Measurements from ENCODE around the gene PIGR. TPM values are rescaled to one million over a fixed set of nuclear protein-coding genes. Genes with fewer than 3 reads are reported as not detected.

The PIGR gene
- total RNA-seq, 1 experiment from 2014 or later: not detected

GRCh38 chr1:206907304-206907991 is 38.8 kb downstream of the PIGR start:
- Histone ChIP-seq H3K27me3 (ENCODE audit: low read length) (no peaks in the 10 kb centered on the region), H3K4me3 (ENCODE audit: low read length) (no peak overlapping the region), H3K27ac (ENCODE audit: low read length) (no peak overlapping the region), H3K36me3 (ENCODE audit: insufficient read depth, low read length) (no peaks in the 10 kb centered on the region), H3K4me2 (ENCODE audit: low read depth, low read length, poor library complexity, severe bottlenecking) (no peak overlapping the region), H3K4me1 (ENCODE audit: low read length) (peaks cover 16% of the 10 kb centered on the region), H3K9me2 (replicated peaks; ENCODE audit: insufficient read depth, low read length) (no peaks in the 10 kb centered on the region), H4K20me1 (ENCODE audit: insufficient read depth, low read depth, low read length) (no peaks in the 10 kb centered on the region; the same call in 1 of the 2 replicates), H2AFZ (ENCODE audit: low read length) (no peak overlapping the region), H3K9me3 (ENCODE audit: low read length) (no peaks in the 10 kb centered on the region), H3K9ac (ENCODE audit: low read length) (no peak overlapping the region), H3K79me2 (ENCODE audit: low read length) (no peaks in the 10 kb centered on the region)
- no peak for DNase-seq

- Histone ChIP-seq H3K4me3 (ENCODE audit: low read length) (no peak overlapping the region), H3K27me3 (ENCODE audit: low read length) (no peaks in the 10 kb centered on the region), H3K4me2 (ENCODE audit: low read depth, low read length, poor library complexity, severe bottlenecking) (peak overlapping the region; percentile 5), H3K27ac (ENCODE audit: low read length) (no peak overlapping the region), H4K20me1 (ENCODE audit: insufficient read depth, low read depth, low read length) (no peaks in the 10 kb centered on the region), H3K36me3 (ENCODE audit: insufficient read depth, low read length) (no peaks in the 10 kb centered on the region), H3K79me2 (ENCODE audit: low read length) (no peaks in the 10 kb centered on the region), H3K9ac (ENCODE audit: low read length) (no peak overlapping the region), H3K9me2 (replicated peaks; ENCODE audit: insufficient read depth, low read length) (no peaks in the 10 kb centered on the region), H2AFZ (ENCODE audit: low read length) (no peak overlapping the region), H3K9me3 (ENCODE audit: low read length) (no peaks in the 10 kb centered on the region), H3K4me1 (ENCODE audit: low read length) (peaks cover 16% of the 10 kb centered on the region)
- DNase-seq: peak; percentile 72
Observed at GRCh38 chr1:206905295-206906164, 40.7 kb downstream of the PIGR start.

GRCh38 chr1:206904423-206905142 is 41.7 kb downstream of the PIGR start:
- Histone ChIP-seq H3K4me1 (ENCODE audit: low read length) (peaks cover 16% of the 10 kb centered on the region), H3K9me3 (ENCODE audit: low read length) (no peaks in the 10 kb centered on the region), H3K4me3 (ENCODE audit: low read length) (no peak overlapping the region), H3K9me2 (replicated peaks; ENCODE audit: insufficient read depth, low read length) (no peaks in the 10 kb centered on the region), H3K27me3 (ENCODE audit: low read length) (no peaks in the 10 kb centered on the region), H3K36me3 (ENCODE audit: insufficient read depth, low read length) (no peaks in the 10 kb centered on the region), H3K27ac (ENCODE audit: low read length) (no peak overlapping the region), H3K9ac (ENCODE audit: low read length) (no peak overlapping the region), H3K4me2 (ENCODE audit: low read depth, low read length, poor library complexity, severe bottlenecking) (no peak overlapping the region), H2AFZ (ENCODE audit: low read length) (no peak overlapping the region), H3K79me2 (ENCODE audit: low read length) (no peaks in the 10 kb centered on the region), H4K20me1 (ENCODE audit: insufficient read depth, low read depth, low read length) (no peaks in the 10 kb centered on the region)
- DNase-seq: no peak

GRCh38 chr1:206903687-206904086 is 42.6 kb downstream of the PIGR start:
- H3K9me2 ChIP-seq (replicated peaks; ENCODE audit: insufficient read depth, low read length): no peaks in the 10 kb centered on the region
- H3K9ac ChIP-seq (ENCODE audit: low read length): no peak overlapping the region
- peaks cover 16% of the 10 kb centered on the region for H3K4me1 ChIP-seq (ENCODE audit: low read length)
- DNase-seq: no peak
- H3K4me3 ChIP-seq (ENCODE audit: low read length): no peak overlapping the region
- H3K4me2 ChIP-seq (ENCODE audit: low read depth, low read length, poor library complexity, severe bottlenecking): no peak overlapping the region
- no peak overlapping the region for H3K27ac ChIP-seq (ENCODE audit: low read length)
- H3K36me3 ChIP-seq (ENCODE audit: insufficient read depth, low read length): no peaks in the 10 kb centered on the region
- H3K27me3 ChIP-seq (ENCODE audit: low read length): no peaks in the 10 kb centered on the region
- H3K79me2 ChIP-seq (ENCODE audit: low read length): no peaks in the 10 kb centered on the region
- no peak overlapping the region for H2AFZ ChIP-seq (ENCODE audit: low read length)
- no peaks in the 10 kb centered on the region for H3K9me3 ChIP-seq (ENCODE audit: low read length)
- H4K20me1 ChIP-seq (ENCODE audit: insufficient read depth, low read depth, low read length): no peaks in the 10 kb centered on the region

GRCh38 chr1:206902702-206903101 is 43.6 kb downstream of the PIGR start:
- Histone ChIP-seq H3K9me2 (replicated peaks; ENCODE audit: insufficient read depth, low read length) (no peaks in the 10 kb centered on the region), H3K27ac (ENCODE audit: low read length) (no peak overlapping the region), H3K79me2 (ENCODE audit: low read length) (no peaks in the 10 kb centered on the region), H3K27me3 (ENCODE audit: low read length) (no peaks in the 10 kb centered on the region), H3K9me3 (ENCODE audit: low read length) (no peaks in the 10 kb centered on the region), H3K9ac (ENCODE audit: low read length) (no peak overlapping the region), H4K20me1 (ENCODE audit: insufficient read depth, low read depth, low read length) (no peaks in the 10 kb centered on the region), H3K4me3 (ENCODE audit: low read length) (no peak overlapping the region), H3K4me2 (ENCODE audit: low read depth, low read length, poor library complexity, severe bottlenecking) (no peak overlapping the region), H3K36me3 (ENCODE audit: insufficient read depth, low read length) (no peaks in the 10 kb centered on the region), H2AFZ (ENCODE audit: low read length) (no peak overlapping the region), H3K4me1 (ENCODE audit: low read length) (peaks cover 16% of the 10 kb centered on the region)
- DNase-seq: no peak

GRCh38 chr1:206901944-206902343 is 44.3 kb downstream of the PIGR start:
- no peak for DNase-seq
- Histone ChIP-seq H3K27me3 (ENCODE audit: low read length) (no peaks in the 10 kb centered on the region), H3K27ac (ENCODE audit: low read length) (no peak overlapping the region), H3K4me2 (ENCODE audit: low read depth, low read length, poor library complexity, severe bottlenecking) (no peak overlapping the region), H3K9me2 (replicated peaks; ENCODE audit: insufficient read depth, low read length) (no peaks in the 10 kb centered on the region), H3K79me2 (ENCODE audit: low read length) (no peaks in the 10 kb centered on the region), H3K9ac (ENCODE audit: low read length) (no peak overlapping the region), H3K9me3 (ENCODE audit: low read length) (no peaks in the 10 kb centered on the region), H4K20me1 (ENCODE audit: insufficient read depth, low read depth, low read length) (no peaks in the 10 kb centered on the region), H3K4me3 (ENCODE audit: low read length) (no peak overlapping the region), H3K4me1 (ENCODE audit: low read length) (peaks cover 16% of the 10 kb centered on the region), H3K36me3 (ENCODE audit: insufficient read depth, low read length) (no peaks in the 10 kb centered on the region), H2AFZ (ENCODE audit: low read length) (no peak overlapping the region)

- H2AFZ ChIP-seq (ENCODE audit: low read length): no peak overlapping the region
- H4K20me1 ChIP-seq (ENCODE audit: insufficient read depth, low read depth, low read length): no peaks in the 10 kb centered on the region
- no peaks in the 10 kb centered on the region for H3K9me3 ChIP-seq (ENCODE audit: low read length)
- H3K79me2 ChIP-seq (ENCODE audit: low read length): no peaks in the 10 kb centered on the region
- peaks cover 6% of the 10 kb centered on the region for H3K4me1 ChIP-seq (ENCODE audit: low read length)
- H3K4me2 ChIP-seq (ENCODE audit: low read depth, low read length, poor library complexity, severe bottlenecking): no peak overlapping the region
- no peaks in the 10 kb centered on the region for H3K9me2 ChIP-seq (replicated peaks; ENCODE audit: insufficient read depth, low read length)
- DNase-seq: no peak
- no peak overlapping the region for H3K9ac ChIP-seq (ENCODE audit: low read length)
- H3K27ac ChIP-seq (ENCODE audit: low read length): no peak overlapping the region
- no peaks in the 10 kb centered on the region for H3K27me3 ChIP-seq (ENCODE audit: low read length)
- no peaks in the 10 kb centered on the region for H3K36me3 ChIP-seq (ENCODE audit: insufficient read depth, low read length)
- no peak overlapping the region for H3K4me3 ChIP-seq (ENCODE audit: low read length)
Observed at GRCh38 chr1:206900149-206900548, 46.1 kb downstream of the PIGR start.

GRCh38 chr1:206899717-206900116 is 46.5 kb downstream of the PIGR start:
- Histone ChIP-seq H3K4me3 (ENCODE audit: low read length) (no peak overlapping the region), H3K36me3 (ENCODE audit: insufficient read depth, low read length) (no peaks in the 10 kb centered on the region), H3K9me2 (replicated peaks; ENCODE audit: insufficient read depth, low read length) (no peaks in the 10 kb centered on the region), H3K4me2 (ENCODE audit: low read depth, low read length, poor library complexity, severe bottlenecking) (no peak overlapping the region), H3K9me3 (ENCODE audit: low read length) (no peaks in the 10 kb centered on the region), H3K4me1 (ENCODE audit: low read length) (peaks cover 2% of the 10 kb centered on the region), H3K9ac (ENCODE audit: low read length) (no peak overlapping the region), H3K27ac (ENCODE audit: low read length) (no peak overlapping the region), H3K27me3 (ENCODE audit: low read length) (no peaks in the 10 kb centered on the region), H3K79me2 (ENCODE audit: low read length) (no peaks in the 10 kb centered on the region), H4K20me1 (ENCODE audit: insufficient read depth, low read depth, low read length) (no peaks in the 10 kb centered on the region), H2AFZ (ENCODE audit: low read length) (no peak overlapping the region)
- DNase-seq: no peak

Data from Karpas-422 (cell line).